ENCODE results near the gene ATP8A1. TPM values are rescaled to one million over a fixed set of nuclear protein-coding genes. Genes with fewer than 3 reads are reported as not detected.

Gene ATP8A1
- total and polyA plus RNA-seq, 2 of the 8 experiments (the other 6 are each of a cell fraction or from before 2014, with no cell fraction given) = 3.7 to 14.9 TPM

DNA sequence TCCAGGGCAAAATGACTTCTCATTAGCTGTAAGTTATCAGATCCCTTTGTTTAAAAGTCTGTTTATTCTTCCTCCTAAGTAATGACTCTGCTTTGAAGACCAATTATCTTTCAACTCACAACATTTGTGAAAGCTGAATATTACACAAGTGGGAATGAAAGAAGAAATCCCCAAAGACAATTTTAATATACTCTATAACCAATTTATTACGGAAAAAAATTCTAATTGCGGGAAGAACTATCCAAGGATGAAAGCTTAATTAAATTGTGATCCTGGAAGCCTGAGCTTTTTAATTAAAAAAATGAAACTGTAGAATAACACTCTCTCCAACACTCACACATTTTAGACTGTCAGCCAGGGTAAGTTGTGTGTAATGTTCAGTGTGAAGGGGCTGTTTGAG lies 275.2 kb downstream of the ATP8A1 start:
- POLR2A ChIA-PET (ENCODE audit: partially characterized antibody) = no interaction called here
- Histone ChIP-seq H3K4me1 (replicated peaks in 1 of 4; ENCODE audit: control insufficient read depth in 3 of 4, insufficient read depth in 4 of 4, low read length in 3 of 4) (no peaks in the 10 kb centered on the region), H2BK20ac (ENCODE audit: low read length) (no peak overlapping the region), H3K4me3 (ENCODE audit: extremely low read depth in 1 of 4, insufficient read depth in 2 of 4, low read depth in 3 of 4, low read length in 4 of 4) (no peak overlapping the region), H3K79me2 (ENCODE audit: control insufficient read depth in 1 of 2, insufficient read depth in 2 of 2, low read length in 2 of 2) (no peaks in the 10 kb centered on the region), H2BK12ac (ENCODE audit: low read depth, low read length) (no peak overlapping the region), H3K36me3 (ENCODE audit: control insufficient read depth in 2 of 4, insufficient read depth in 4 of 4, low read length in 3 of 4) (no peaks in the 10 kb centered on the region), H3K4me2 (ENCODE audit: insufficient read depth in 1 of 2, low read depth in 2 of 2, low read length in 2 of 2) (no peak overlapping the region), H3K18ac (ENCODE audit: extremely low read depth, low read length) (no peak overlapping the region), H4K91ac (replicated peaks; ENCODE audit: insufficient read length, low read length) (no peak overlapping the region), H2BK5ac (ENCODE audit: low read depth, low read length) (no peak overlapping the region), H3K27ac (ENCODE audit: low read depth, low read length) (no peak overlapping the region), H4K5ac (ENCODE audit: insufficient read length, low read depth, low read length) (no peak overlapping the region), H3K14ac (ENCODE audit: insufficient read length) (no peak overlapping the region), H3K23ac (ENCODE audit: insufficient read length) (no peak overlapping the region), H4K20me1 (replicated peaks in 1 of 2; ENCODE audit: control insufficient read depth in 1 of 2, insufficient read depth in 2 of 2, low read length in 2 of 2) (no peaks in the 10 kb centered on the region), H3K56ac (replicated peaks; ENCODE audit: insufficient read length, low read depth, low read length) (no peak overlapping the region), H2AFZ (ENCODE audit: low read length) (no peak overlapping the region), H3K9me3 (ENCODE audit: insufficient read depth in 2 of 2, low read depth in 1 of 2, low read length in 1 of 2) (no peaks in the 10 kb centered on the region), H3K4ac (replicated peaks; ENCODE audit: insufficient read length, low read depth, low read length) (no peak overlapping the region), H3K9ac (replicated peaks in 1 of 4; ENCODE audit: extremely low read depth in 1 of 4, low read depth in 3 of 4, low read length in 3 of 4) (no peak overlapping the region), H4K8ac (ENCODE audit: extremely low read depth, insufficient read depth, low read length) (no peak overlapping the region), H3K23me2 (ENCODE audit: low read depth, low read length) (no peaks in the 10 kb centered on the region), H3K79me1 (ENCODE audit: low read depth, low read length) (no peaks in the 10 kb centered on the region), H2BK120ac (replicated peaks; ENCODE audit: low read depth, low read length) (no peak overlapping the region), H2BK15ac (ENCODE audit: low read length) (no peak overlapping the region), H3K27me3 (replicated peaks in 1 of 4; ENCODE audit: control insufficient read depth in 3 of 4, extremely low read depth in 1 of 4, insufficient read depth in 3 of 4, low read length in 3 of 4) (no peaks in the 10 kb centered on the region), H2AK5ac (ENCODE audit: low read depth, low read length) (no peak overlapping the region)
- DNase-seq (ENCODE audit: low read depth in 1 of 2, low spot score in 2 of 2) (no peak), FAIRE-seq (no peak)
- CTCF ChIA-PET (ENCODE audit: partially characterized antibody) = interaction anchor here (1.3 to 1.6 kb wide), 2 partner anchors 10 to 138 kb away, joined by 3 to 5 read pairs; no protein-coding TSS in a partner anchor
- 97% methylated on average over 2 of the region's 2 CpGs; no CpG with 5 or more reads in 1 of the 2 experiments for WGBS, 2 experiments (ENCODE audit: extremely low coverage in 1 of 2, insufficient coverage in 1 of 2, insufficient read length in 1 of 2, insufficient replicate concordance in 2 of 2, low coverage in 1 of 2, low lambda C conversion rate in 2 of 2, missing lambda C conversion rate in 1 of 2)
- TF ChIP-seq NRF1 (IDR thresholded peaks at IDR 0.05; ENCODE audit: low read depth, low read length) (no peak), BRCA1 (IDR thresholded peaks at IDR 0.05; ENCODE audit: low read depth, low read length) (no peak), SIX5 (IDR thresholded peaks at IDR 0.05; ENCODE audit: low read depth, low read length) (no peak), JUND (IDR thresholded peaks at IDR 0.05; ENCODE audit: low read length) (no peak), HDAC2 (IDR thresholded peaks at IDR 0.05; ENCODE audit: borderline replicate concordance in 1 of 2, low read depth in 2 of 2, low read length in 2 of 2) (no peak), KDM4A (IDR thresholded peaks at IDR 0.05; ENCODE audit: low read depth, low read length, severe bottlenecking) (no peak), SIRT6 (IDR thresholded peaks at IDR 0.05; ENCODE audit: low read length) (no peak), SUZ12 (IDR thresholded peaks at IDR 0.05; ENCODE audit: low read length) (no peak), SP4 (IDR thresholded peaks at IDR 0.05; ENCODE audit: low read length) (no peak)
